GM18502 (cell line): ENCODE data around the gene SNAPC5.
"Not testable (repeated sequence)": the region's sequence is repeated elsewhere in the genome, so short reads cannot be mapped to it uniquely, and the experiment has no call there.

Source experiments
- ATAC-seq: cut with Tn5 transposase; IDR thresholded peaks from one replicate; pipeline ENCODE4 v1.9.1; 2021; ENCODE audit warnings: mild to moderate bottlenecking; ENCODE audit not compliant: unreplicated experiment, poor library complexity

SNAPC5 gene, protein sequence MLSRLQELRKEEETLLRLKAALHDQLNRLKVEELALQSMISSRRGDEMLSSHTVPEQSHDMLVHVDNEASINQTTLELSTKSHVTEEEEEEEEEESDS

DNA sequence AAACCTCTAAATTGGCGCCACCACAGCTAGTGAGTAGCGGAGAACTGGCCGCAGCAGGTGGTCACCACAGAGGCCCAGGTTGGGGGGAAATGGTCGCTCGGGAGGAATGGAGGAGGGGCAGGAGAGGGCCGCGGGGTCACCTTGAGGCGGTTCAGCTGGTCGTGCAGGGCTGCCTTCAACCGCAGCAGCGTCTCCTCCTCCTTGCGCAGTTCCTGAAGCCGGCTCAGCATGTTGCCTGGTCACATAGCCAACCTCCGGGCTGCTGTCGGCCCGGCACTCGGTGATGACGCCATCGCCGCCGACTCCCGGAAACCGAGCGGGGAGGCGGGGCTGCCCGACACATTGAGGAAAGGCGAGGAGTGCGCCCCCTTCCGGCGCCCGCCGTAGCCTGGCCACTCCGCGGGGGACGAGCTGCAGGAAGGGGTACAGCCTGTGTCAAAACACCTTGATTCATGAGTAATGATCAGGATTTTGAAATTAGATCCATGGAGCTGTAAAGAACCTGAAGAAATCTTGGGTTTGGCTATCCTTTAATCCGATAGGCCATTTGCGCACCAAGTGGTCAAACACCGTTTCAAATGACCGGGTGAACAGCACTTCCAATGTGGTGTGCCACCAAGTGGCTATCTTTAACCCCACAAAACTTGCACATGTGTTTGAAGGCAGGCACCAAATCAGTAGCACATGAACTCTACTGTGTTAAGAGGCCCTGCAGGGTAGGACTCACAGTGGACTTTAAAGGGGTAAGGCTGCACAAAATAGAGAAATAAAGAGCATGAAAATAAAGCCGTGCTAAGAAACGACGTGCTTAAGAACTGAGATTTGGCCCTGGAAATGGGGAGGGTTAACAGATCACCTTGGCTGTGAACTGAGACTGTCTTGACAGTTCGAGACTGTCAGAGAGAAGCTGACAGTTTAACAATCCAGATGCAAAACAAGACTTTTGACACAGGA, at the start of gene SNAPC5:
TSS of gene SNAPC5 (minus strand) at position 261 of the 954 bp plus-strand sequence. CDS start at position 230, 31 bp downstream.
- peak; percentile 83 for ATAC-seq

DNA sequence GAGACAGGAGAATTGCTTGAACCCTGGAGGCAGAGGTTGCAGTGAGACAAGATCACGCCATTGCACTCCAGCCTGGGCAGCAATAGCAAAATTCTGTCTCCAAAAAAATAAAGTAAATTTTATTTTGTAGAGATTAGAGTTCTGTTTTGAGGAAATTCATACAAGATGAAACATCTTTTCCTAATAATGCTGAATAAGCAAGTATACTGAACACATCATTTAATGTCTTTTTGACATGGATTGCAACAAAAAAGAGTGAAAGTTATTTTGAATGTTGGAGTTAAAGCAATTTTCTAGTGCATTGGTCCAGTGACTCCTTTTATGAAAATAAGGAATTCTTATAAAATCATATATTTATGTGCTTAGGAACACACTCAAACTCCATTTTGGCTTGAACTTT, 47.7 kb upstream of the SNAPC5 start:
- no peak for ATAC-seq

DNA sequence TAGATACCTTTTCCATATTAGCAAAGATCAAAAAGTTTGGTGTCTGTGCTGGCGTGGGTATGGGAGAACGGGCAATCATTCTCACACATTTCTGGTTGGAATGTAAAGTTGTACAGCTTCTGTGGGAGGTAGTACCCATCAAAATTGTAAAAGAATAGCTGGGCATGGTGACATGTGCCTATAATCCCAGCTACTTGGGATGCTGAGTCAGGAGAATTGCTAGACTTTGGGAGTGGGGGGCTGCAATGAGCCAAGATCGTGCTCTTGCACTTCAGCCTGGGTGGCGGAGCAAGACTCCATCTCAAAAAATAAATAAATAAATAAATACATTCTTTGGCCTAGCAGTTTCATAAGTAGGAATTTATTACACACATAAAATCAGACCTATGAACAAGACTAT, 45.3 kb upstream of the SNAPC5 start:
- no peak for ATAC-seq

DNA sequence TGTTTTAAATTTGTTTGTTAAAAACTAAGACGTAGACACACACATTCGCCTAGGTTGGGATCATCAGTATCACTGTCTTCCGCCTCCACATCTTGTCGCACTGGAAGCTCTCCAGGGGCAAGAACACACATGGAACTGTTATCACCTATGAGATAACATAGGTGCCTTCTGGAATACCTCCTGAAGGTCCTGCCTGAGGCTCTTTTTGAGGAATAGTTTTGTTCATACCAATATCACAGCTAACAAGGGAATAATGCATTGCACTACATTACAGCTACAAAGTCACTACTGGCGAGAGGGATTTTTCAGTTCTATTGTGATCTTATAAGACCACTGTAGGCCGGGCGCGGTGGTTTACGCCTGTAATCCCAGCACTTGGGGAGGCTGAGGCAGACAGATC, 37.5 kb upstream of the SNAPC5 start:
- no peak for ATAC-seq

DNA sequence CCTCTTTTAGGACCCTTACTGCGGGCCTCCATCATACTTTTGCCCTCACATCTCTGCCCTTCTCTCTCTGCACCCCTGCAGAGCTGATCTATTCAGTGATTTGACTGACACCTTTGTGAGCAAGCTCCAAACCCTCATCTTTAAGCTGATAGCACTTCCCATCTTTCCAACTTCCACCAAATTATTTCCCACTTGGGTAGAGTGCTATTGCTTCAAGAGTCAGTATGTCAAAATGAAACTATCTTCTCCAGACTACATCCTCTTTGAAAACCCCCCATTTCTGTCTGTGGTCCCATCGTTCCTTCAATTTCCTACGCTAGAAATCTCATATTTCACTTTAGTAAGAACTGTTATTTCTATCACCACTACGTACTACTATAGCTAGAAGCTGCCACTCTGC, 27.3 kb upstream of the SNAPC5 start:
- no peak for ATAC-seq

DNA sequence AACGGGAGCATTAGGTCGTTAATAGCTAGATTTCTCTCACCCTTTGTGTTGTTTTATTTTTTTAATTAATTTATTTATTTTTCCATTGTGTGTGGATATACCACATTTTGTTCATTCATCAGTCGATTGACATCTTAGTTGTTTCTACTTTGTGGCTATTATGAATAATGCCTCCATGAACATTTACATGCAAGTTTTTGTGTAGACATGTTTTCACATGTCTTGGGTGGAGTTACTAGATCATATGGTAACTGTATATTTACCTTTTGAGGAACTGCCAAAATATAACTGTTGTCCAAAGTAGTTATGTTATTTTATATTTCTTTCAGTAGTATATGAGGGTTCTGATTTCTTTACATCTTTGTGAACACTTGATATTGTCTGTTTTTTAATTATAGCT, 26.4 kb upstream of the SNAPC5 start:
- ATAC-seq, result no peak

DNA sequence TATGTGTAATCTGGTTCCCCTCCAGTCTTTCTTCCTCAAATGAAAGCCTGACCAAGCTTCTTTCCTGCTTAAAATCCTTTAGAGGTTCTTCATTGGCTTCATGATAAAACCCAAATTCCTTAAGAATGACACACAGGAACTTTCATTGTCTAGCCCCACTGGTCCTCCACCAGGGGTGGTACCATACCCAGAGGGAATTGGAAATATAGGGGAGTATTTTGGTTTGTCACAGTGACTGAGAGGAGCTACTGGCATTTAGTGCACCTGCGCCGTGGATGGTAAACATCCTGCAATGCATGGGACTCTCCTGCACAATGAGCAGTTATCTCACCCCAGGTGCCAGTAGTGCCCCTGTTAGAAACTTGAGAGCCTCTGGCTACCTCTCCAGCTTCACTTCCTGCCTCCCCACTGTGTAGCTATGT, 18.4 kb upstream of the SNAPC5 start:
- ATAC-seq, result no peak

DNA sequence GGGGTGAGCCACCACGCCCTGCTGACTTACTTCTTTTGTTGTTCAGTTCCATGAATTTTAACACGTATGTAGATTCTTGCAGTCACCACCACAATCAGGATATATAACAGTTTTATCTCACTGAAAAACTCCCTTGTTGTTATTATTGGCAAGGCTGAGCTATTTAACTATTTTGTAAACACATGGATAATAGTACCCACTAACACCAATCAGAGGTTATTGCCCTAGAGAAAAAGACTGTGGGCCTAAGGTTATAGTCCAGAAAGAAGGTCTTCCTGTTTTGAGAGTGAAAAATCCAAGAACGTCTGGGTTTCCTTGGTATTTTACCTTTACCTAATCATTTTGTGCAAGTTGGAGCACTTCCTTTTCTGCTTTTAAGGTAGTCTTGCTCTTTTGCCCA, 17.0 kb upstream of the SNAPC5 start:
- no peak for ATAC-seq

DNA sequence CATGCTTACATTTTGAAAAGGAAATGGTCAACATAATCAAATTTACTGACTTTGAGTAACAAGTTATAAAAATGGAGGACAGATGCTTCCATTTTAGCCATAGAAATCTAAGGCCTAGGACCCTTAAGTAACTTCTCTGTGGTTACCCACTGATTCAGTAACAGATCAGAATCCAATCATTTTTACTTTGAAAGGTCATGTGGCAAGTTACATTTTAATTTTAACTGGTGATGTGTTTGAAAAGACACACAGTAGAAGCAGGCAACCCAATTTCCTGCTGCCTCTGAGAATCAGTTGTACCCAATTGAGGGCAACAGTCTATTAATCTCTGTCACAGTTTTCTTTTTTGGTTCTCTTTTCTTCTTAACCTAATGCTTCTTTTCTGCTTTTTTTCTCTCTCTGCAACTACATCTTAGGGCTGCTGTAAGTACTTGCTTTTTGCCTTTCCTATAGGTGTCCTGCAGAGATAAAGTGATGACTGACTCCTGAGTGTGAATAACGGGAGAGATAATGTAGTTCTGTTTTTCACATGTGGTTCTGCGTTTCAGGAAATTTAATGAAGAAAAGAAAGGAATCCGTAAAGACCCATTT, 10.8 kb upstream of the SNAPC5 start:
- ATAC-seq, result no peak

DNA sequence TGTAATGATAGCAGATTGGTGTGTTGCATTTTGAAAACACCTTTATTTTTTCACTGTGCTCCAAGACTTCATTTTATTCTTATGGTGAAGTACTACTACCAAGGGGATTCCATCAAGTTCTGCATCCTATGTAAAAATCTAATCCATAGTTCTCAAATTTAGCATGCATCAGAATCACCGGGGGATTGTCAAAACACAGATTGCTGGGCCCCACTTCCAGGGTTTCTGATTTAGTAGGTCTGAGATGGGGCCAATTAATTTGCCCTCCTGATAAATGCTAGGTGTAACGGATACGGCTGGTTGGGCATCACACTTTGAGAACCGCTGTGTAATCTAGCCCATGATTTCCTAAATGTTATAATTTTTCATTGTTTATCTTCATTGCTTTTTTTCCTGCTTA, 8.3 kb upstream of the SNAPC5 start:
- ATAC-seq, result no peak

DNA sequence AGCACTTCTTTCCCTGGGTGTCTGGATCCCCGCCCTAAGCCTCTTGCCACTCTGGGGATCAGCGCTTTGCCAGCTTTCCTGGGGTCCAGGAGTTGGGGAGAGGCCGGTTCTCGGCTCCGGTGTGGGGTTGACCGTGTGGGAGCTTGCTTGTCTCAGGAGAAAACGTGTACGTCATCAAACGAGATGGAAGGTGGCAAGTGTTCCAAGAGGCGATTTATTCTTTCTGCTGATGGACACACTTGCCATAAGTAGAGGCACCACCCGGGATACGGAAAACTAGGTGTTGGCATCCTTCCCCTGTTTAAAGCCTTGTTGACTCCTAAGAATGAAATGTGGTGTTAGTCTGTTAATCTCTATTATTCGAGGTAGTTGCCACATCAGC, 7.9 kb upstream of the SNAPC5 start:
- ATAC-seq, result no peak

DNA sequence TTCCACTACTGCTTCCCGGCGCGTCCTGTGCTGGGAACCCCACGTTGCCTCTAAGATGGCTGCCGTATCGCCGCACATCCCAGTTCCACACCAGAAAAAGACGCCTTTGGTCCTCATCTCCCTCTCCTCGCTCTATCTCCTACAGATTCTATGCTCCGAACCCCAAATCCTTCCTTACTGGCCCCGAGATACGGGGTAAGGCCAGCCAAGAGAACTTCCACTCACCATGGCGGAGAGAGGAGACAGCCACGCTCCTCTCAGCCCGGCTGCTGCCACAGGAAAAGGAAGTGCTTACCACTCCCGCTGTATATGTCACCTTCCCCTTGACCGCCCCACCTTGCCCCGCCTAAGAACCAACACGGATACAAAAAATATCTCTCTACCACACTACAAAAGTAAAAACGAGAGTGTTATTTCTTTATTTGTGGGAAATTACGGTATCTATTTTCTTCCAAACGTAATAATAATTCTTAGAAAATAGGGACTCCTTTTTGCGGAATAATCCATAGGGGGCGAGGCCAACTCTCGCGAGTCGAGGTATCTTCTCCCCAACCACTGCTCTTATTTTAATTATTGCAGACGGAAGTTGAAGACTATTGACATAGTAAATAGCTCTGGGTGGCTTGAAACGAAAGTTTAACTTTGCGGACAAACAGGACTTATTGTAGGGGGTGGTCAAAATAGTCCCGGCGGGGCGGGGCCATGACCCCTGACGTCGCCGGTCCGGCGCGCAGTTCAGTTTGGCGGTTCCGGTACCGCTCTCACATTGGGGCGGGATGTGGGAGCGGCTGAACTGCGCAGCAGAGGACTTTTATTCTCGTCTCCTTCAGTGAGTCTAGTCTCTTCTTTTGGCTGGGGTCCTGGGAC, 7.2 kb upstream of the SNAPC5 start, which contains the start of the genes RPL4 and ZWILCH:
TSS of gene RPL4 (minus strand) at position 293 of the 867 bp plus-strand sequence. CDS start at position 228, 65 bp downstream.
TSS of gene ZWILCH (plus strand) at position 764 of the 867 bp plus-strand sequence. CDS start at position 777, 13 bp downstream.
- ATAC-seq, result peak; percentile 82

DNA sequence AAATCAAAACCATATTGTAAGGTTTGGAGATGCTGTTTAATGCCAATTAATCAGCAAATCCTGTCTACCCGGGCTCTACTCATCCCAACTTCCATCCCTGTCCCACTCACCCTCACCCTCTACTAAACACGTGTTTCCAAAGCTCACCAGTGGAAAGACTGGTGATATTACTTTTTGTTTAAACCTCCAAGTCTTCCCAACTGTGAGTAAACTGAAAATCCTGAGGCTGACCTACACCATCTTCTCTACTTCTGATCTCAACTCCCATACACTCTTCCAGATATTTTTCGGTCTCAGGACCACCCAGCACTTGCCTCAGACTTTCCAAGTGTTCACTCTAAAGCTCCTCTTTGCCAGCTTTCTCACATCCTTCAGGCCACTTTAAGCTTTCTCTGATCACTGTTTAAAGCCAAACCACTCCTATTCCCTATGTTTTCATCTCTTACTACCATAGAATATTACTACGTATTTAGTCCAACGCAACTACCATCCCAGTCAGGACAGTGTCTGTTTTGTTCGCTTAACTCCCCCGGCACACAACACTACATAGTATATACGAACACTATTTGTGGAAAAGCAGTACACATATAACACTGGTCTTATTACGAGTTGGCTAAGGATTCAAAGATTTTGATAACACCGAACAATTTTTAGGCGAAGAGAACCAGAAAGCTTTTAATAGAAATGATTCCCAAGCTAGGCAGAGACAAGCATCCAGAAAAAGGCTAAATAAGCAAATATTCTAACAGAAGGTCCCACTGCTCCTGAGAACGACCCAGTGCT, 6.4 kb upstream of the SNAPC5 start:
- no peak for ATAC-seq

DNA sequence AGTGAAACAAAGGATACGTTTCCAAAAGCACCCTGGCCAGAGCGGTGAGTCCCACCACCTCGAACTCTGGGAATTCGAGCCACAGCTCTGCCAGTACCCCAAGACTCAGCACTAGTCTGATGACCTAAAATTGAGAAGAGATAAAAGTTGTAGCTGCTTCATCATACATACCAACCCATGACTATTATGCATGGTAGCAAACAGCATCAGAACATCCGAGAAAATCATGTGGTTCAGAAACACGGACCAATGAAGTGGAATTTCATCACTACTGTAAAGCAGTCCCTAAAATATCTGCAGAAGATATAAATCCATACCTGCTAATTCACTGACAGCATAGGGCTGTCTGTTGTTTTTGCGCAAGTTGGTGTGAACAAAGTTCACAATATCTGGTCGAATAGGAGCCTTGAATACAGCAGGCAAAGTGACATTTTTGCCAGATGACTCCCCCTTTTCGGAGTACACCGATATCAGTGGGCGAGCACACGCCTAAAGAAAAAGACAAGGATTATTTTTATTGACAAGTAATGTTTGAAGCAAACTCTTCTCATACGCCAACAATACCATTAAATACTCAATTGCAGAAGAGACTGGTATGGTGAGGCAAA, 5.6 kb upstream of the SNAPC5 start:
- ATAC-seq, result not testable (repeated sequence)

DNA sequence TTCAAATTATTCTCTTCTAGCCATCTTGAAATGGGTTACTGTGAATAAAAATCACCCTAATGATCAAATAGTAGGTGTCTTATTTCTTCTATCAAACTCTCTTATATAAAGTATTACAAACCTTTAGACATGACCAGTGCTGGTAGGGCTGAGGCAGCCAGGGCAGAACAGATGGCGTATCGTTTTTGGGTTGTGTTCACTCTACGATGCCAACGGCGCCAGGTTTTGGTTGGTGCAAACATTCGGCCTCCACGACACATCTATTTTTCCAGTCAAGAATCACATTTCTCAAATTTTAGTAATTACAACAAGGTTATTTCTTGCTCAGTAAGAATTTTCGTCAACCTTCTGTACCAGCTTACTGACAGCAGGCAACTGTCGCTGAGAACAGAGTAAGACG, 4.9 kb upstream of the SNAPC5 start:
- ATAC-seq, result no peak

DNA sequence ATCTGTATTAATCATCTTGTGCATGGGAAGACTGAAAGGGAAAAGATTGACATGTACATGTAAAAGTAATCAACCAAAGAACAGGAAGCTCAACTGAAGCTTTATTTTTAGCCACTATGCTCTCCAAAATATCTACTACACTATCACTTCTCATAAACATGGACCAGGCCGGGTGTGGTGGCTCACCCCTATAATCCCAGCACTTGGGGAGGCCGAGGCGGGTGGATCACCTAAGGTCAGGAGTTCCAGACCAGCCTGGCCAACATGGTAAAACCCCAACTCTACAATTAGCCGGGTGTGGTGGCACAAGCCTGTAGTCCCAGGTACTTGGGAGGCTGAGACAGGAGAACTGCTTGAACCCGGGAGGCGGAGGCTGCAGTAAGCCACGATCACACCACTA, 2.8 kb upstream of the SNAPC5 start:
- not testable (repeated sequence) for ATAC-seq

DNA sequence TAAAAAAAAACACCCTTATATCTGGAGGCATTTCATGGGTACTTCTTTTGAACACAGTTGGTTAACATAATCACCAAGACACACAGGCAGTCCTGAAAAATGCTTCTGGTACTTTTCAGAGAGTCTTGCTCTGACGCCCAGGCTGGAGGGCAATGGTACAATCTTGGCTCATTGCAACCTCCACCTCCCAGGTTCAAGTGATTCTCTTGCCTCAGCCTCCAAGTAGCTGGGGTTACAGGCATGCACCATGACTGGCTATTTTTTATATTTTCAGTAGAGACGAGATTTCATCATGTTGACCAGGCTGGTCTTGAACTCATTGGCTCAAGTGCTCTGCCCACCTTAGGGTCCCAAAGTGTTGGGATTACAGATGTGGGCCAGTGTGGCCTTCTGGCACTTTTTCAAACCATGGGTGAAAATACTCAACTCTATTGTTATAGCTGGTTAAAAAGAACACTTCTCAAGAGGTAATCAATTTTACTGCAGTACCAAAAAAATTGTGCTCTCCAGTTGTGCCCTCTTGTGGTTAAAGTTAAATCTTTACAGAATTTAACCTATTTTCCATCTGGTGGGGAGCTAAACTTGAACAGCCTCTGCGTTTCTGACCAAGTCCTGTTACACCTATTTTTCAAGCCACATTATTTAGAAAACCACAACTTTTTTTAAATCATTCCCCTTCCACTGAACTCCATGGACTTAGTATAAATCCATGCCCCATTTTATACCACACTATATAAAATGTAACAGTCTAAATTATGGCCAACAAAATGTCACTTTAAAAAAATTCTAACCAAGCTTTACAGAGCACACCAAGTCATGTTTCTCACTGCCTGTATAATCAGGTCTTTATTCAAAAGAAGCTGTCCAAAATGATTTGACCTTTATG, 1.2 kb upstream of the SNAPC5 start:
- no peak for ATAC-seq

DNA sequence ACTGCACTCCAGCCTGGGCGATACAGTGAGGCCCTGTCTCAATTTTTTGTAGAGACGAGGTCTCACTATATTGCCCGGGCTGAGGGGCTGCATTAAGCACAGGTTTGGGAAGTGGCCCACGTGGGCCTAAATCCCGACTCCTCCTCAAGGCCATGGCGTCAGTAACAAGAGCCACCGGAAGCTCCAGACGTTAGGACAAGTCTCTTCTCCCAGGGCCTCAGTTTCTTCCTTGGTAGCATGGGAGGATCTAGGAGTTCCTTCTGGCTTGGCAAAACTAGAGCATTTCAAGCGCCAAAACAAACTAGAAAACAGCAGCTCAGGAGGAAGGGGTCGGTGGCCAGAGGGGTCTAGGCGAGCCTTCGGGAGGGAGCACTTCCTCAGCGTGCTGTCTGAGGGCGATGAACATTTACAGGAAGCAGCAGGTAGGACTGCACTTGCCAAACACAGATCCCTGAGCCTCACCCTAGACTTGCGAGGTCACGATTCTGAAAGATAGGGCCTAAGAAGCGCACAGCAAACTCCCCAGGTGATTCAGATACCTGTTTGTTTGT, 536 bp downstream of the SNAPC5 start:
- ATAC-seq, result peak; percentile 12
